Prostate gland (tissue), 2 donors: ENCODE measurements around the gene GFOD2. TPM values are rescaled to one million over a fixed set of nuclear protein-coding genes. Genes with fewer than 3 reads are reported as not detected.
A peak's percentile ranks its signal among the peaks of the same experiment; 100 is the strongest.

Source experiments
- DNase-seq: peaks from one replicate; pipeline ENCODE4 v3.0.0-alpha.2; 2019; ENCODE audit warnings: low spot score
- H3K27ac ChIP-seq, 2 donors: fragments of 200-600 bp; sonication (generic); 2 replicates each; pipeline ENCODE4 v1.5.1; 2017 to 2019
- H3K27me3 ChIP-seq: fragments of 200-600 bp; sonication (generic); replicated peaks from 2 replicates; pipeline ENCODE4 v1.5.1; 2019; ENCODE audit not compliant: insufficient read depth
- H3K36me3 ChIP-seq, 2 donors: fragments of 200-600 bp; sonication (generic); 1 replicate in 1 of 2; 2 replicates in 1 of 2; pipeline versions ENCODE4 v1.5.1 to v1.8.1; 2017 to 2019
- H3K4me1 ChIP-seq: fragments of 200-600 bp; sonication (generic); replicated peaks from 2 replicates; pipeline ENCODE4 v1.5.1; 2019
- H3K4me3 ChIP-seq, 2 donors: fragments of 200-600 bp; sonication (generic); 2 replicates each; pipeline ENCODE4 v1.5.1; 2017 to 2019
- H3K9me3 ChIP-seq: fragments of 200-600 bp; sonication (generic); 2 replicates; pipeline ENCODE4 v1.5.1; 2017
- CTCF ChIP-seq, 4 experiments: fragments of 200-600 bp in 2 of 4; fragments of 450-650 bp in 2 of 4; sonication (generic) in 2 of 4; IDR thresholded peaks; 1 replicate in 3 of 4; 2 replicates in 1 of 4; pipeline ENCODE4 v1.5.1; 2016 to 2019; ENCODE audit warnings: antibody characterized with exemption in 4 of 4, mild to moderate bottlenecking in 2 of 4, moderate library complexity in 2 of 4
- POLR2A ChIP-seq: fragments of 450-650 bp; IDR thresholded peaks from one replicate; pipeline ENCODE4 v1.6.1; 2016; ENCODE audit warnings: antibody characterized with exemption, mild to moderate bottlenecking
- POLR2AphosphoS5 ChIP-seq: sonication (generic); formaldehyde crosslinking; IDR thresholded peaks from one replicate; pipeline ENCODE4 v1.6.1; 2017; ENCODE audit warnings: antibody characterized with exemption
- whole genome bisulfite sequencing: methylation state at CpG from one replicate; pipeline ENCODE4 v1.1.5; 2018; 5-methylcytosine and 5-hydroxymethylcytosine counted together
- intact Hi-C: fragments of 100-400 bp; cut with DNase I; formaldehyde crosslinking; loops from one replicate; pipeline ENCODE4 v1.14.2; 2022
- total RNA-seq, 2 donors: library from RNA; depleted of rRNA; stranded (reverse); fragments of >200 nt; gene quantifications; one replicate each; pipeline ENCODE4 v1.1.0, GENCODE V29; 2016

GFOD2 gene
- total RNA-seq, 2 donors from 2014 or later, result 16.0 to 27.4 TPM

GRCh38 chr16:67656344-67657016 lies 62.6 kb downstream of the GFOD2 start:
- Histone ChIP-seq H3K9me3 (no peaks in the 10 kb centered on the region), H3K27me3 (no peaks in the 10 kb centered on the region), H3K4me3 (no peak overlapping the region), H3K27ac (no peak overlapping the region), H3K4me1 (peaks cover 4% of the 10 kb centered on the region), H3K36me3 (no peaks in the 10 kb centered on the region)
- intact Hi-C loops, result no loop called here
- TF ChIP-seq POLR2A, result no peak
- no peak for TF ChIP-seq CTCF (IDR thresholded peaks at IDR 0.05)
- no peak for TF ChIP-seq POLR2AphosphoS5
- WGBS, result 85% methylated on average over 9 of the region's 9 CpGs
- no peak for DNase-seq

- Histone ChIP-seq H3K9me3 (no peaks in the 10 kb centered on the region), H3K4me1 (no peaks in the 10 kb centered on the region), H3K4me3 (no peak overlapping the region), H3K27ac (no peak overlapping the region), H3K36me3 (no peaks in the 10 kb centered on the region), H3K27me3 (no peaks in the 10 kb centered on the region)
- 77% methylated on average over 4 of the region's 4 CpGs for WGBS
- DNase-seq, result no peak
- intact Hi-C loops, result no loop called here
- TF ChIP-seq POLR2AphosphoS5 (no peak), CTCF (IDR thresholded peaks at IDR 0.05) (no peak), POLR2A (no peak)
Observed at GRCh38 chr16:67655363-67655762, 63.8 kb downstream of the GFOD2 start.

- Histone ChIP-seq H3K27ac (no peak overlapping the region), H3K36me3 (no peaks in the 10 kb centered on the region), H3K9me3 (no peaks in the 10 kb centered on the region), H3K27me3 (no peaks in the 10 kb centered on the region), H3K4me3 (no peak overlapping the region), H3K4me1 (no peaks in the 10 kb centered on the region)
- DNase-seq, result no peak
- intact Hi-C loops, result no loop called here
- 41% methylated on average over 29 of the region's 30 CpGs for WGBS
- no peak for TF ChIP-seq POLR2A
- TF ChIP-seq POLR2AphosphoS5, result no peak
- TF ChIP-seq CTCF (IDR thresholded peaks at IDR 0.05), result no peak
Observed at GRCh38 chr16:67654403-67654911, 64.7 kb downstream of the GFOD2 start.

- Histone ChIP-seq H3K4me1 (no peaks in the 10 kb centered on the region), H3K36me3 (no peaks in the 10 kb centered on the region), H3K27me3 (peaks cover 3% of the 10 kb centered on the region), H3K4me3 (peak overlapping the region in 1 of 2 donors; percentile 35), H3K27ac (no peak overlapping the region), H3K9me3 (no peaks in the 10 kb centered on the region)
- TF ChIP-seq POLR2AphosphoS5, result no peak
- TF ChIP-seq POLR2A, result no peak
- TF ChIP-seq CTCF (IDR thresholded peaks at IDR 0.05), result no peak
- 28% methylated on average over 22 of the region's 25 CpGs for WGBS
- intact Hi-C loops, result no loop called here
- DNase-seq, result no peak
Observed at GRCh38 chr16:67653789-67654402, 65.2 kb downstream of the GFOD2 start.
